Esophagus muscularis mucosa (tissue), 4 donors: ENCODE measurements around the gene ARL1.

Source experiments
- EP300 ChIP-seq: sonication (generic); formaldehyde crosslinking; IDR thresholded peaks from one replicate; pipeline ENCODE4 v1.6.1; 2017; ENCODE audit warnings: antibody characterized with exemption
- POLR2A ChIP-seq: fragments of 450-650 bp; IDR thresholded peaks from one replicate; pipeline ENCODE4 v1.6.1; 2017; ENCODE audit warnings: antibody characterized with exemption, moderate library complexity, mild to moderate bottlenecking, low read depth
- POLR2AphosphoS5 ChIP-seq, 2 donors: sonication (generic); formaldehyde crosslinking; IDR thresholded peaks; one replicate each; pipeline ENCODE4 v1.6.1; 2017; ENCODE audit warnings: antibody characterized with exemption in 2 of 2
- TF ChIP-seq, protein P1 (sequence below), 3 experiments: fragments of 200-600 bp in 2 of 3; fragments of 450-650 bp in 1 of 3; sonication (generic) in 2 of 3; IDR thresholded peaks; one replicate each; pipeline ENCODE4 v1.5.1; 2017 to 2019; ENCODE audit warnings: antibody characterized with exemption in 3 of 3, mild to moderate bottlenecking in 2 of 3, moderate library complexity in 1 of 3

DNA sequence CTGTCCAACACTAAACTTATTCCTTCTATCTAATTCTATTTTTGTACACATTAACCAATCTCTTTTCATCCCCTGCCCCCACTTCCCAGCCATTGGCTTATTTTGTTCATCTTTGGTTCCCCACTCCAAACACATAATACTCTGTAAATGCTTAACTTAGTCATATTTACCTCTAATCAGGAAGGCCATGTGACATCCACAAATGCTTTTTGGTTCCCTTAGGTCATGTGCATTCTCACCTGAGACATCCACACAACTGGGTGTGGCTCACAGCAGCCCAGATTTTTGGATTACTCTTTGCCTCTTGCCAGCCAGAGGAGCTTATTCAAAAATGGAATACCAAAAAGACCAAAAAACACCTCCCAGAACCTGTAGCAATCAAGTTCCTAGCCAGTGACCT lies 28.4 kb downstream of the ARL1 start:
- TF ChIP-seq EP300, result no peak
- TF ChIP-seq, protein P1, sequence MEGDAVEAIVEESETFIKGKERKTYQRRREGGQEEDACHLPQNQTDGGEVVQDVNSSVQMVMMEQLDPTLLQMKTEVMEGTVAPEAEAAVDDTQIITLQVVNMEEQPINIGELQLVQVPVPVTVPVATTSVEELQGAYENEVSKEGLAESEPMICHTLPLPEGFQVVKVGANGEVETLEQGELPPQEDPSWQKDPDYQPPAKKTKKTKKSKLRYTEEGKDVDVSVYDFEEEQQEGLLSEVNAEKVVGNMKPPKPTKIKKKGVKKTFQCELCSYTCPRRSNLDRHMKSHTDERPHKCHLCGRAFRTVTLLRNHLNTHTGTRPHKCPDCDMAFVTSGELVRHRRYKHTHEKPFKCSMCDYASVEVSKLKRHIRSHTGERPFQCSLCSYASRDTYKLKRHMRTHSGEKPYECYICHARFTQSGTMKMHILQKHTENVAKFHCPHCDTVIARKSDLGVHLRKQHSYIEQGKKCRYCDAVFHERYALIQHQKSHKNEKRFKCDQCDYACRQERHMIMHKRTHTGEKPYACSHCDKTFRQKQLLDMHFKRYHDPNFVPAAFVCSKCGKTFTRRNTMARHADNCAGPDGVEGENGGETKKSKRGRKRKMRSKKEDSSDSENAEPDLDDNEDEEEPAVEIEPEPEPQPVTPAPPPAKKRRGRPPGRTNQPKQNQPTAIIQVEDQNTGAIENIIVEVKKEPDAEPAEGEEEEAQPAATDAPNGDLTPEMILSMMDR (IDR thresholded peaks at IDR 0.05), result no peak
- no peak for TF ChIP-seq POLR2A
- no peak for TF ChIP-seq POLR2AphosphoS5 (IDR thresholded peaks at IDR 0.05)
